GM19452 (cell line): ENCODE data around the gene MINK1.

Source experiments
- ATAC-seq: cut with Tn5 transposase; IDR thresholded peaks from one replicate; pipeline ENCODE4 v1.9.1; 2021; ENCODE audit not compliant: unreplicated experiment

MINK1 gene

DNA sequence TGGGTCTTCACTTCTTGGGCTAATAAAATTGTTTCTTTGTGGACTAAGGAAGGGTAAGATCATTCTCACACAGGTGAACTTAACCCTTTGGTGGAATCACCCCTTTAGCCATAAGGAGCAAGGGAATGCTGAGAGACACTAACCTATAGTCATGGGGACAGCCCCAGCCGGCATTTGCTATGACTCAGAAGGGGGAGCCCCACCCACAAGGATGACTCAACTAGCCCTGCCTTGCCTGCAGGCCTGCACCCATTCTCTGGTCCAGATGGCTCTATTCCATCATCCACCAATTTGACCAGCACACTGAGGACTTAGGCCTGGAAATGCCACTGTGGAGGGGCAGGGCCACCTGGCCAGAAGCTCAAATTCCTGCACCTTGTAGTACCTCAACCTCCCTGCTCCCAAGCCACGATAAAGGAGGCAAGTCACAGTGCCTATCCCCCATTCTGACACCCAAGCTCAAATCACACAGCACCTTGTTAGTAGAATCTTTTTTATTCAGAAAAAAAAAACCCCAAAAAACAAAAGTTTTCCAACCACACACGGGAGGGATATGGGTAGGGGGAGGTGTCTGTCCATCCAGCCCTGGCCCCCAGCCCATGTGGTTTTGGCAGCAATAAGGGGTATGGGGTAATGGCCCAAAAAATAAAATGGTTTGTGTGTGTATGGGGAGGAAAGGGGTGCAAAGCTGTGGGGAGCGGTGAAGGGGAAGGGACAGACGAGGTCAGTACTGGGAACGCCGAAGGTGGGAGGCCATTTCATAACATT, 112.2 kb downstream of the MINK1 start:
- no peak for ATAC-seq

DNA sequence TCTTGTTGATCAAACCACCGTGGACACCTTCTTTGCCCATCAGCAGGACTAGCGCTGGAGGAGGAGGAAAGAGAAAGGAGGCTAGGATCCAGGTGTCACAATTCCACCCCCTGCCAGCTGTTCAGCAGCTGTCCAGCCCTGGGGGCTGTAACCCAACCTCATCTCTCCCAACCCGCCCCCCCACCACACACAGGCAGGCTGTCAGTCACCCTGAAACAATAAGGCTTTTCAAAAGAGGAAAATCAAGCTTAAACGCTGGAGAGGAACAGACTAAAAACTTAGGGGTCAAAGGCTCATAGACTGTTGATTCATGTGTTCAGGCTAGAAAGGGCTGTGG, 112.8 kb downstream of the MINK1 start:
- ATAC-seq, result no peak

DNA sequence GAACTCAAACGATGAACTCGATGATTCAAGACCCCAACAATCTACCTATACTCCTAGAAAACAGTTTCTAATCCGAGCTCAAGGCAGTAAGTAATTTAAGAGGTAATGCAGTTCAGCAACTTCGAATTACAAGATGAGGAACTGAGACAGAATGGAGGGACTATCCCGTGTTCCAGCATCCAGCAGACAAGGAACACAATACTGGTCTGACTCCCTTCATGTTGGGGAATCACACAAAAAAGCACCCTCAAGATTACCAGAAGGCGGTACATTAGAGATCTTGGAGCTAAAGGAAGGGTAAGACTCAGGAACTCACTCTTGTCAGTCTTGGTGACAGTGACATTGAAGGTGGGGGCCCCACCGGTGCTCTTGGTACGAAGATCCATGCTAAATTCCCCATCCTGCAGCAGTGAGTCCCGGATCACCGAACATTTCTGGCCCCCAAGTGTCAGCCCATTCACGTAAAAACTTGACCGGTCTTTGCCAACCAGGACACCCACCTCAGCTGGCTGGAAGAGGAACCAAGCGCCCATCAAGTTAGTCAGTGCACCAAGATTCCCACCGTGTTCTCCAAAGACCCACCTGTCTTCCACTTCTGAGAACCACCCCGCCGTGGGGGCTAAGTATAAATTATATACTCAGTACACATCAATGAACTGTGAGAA, 113.3 kb downstream of the MINK1 start:
- ATAC-seq, result no peak

GRCh38 chr17:4947010-4947410, 113.9 kb downstream of the MINK1 start:
- no peak for ATAC-seq
